GM04503 (cell line): ENCODE results near the gene INHA.

Experiments used
- DNase-seq: peaks from one replicate; pipeline ENCODE4 v3.0.0-alpha.2; 2012; ENCODE audit warnings: low read depth

INHA gene

GRCh38 chr2:219572237-219573001, at the start of gene INHA:
TSS of gene INHA (plus strand) at chr2:219572310. CDS start at chr2:219572375, 65 bp downstream.
- DNase-seq, result no peak

GRCh38 chr2:219523031-219523671, 49.0 kb upstream of the INHA start:
- no peak for DNase-seq

GRCh38 chr2:219524817-219525216, 47.3 kb upstream of the INHA start:
- DNase-seq, result no peak

- no peak for DNase-seq
These were observed 46.4 kb upstream of the INHA start for GRCh38 chr2:219525533-219526232.

GRCh38 chr2:219526320-219527075, 45.6 kb upstream of the INHA start:
- no peak for DNase-seq

- no peak for DNase-seq
These were observed 45.1 kb upstream of the INHA start for GRCh38 chr2:219527076-219527394.

GRCh38 chr2:219527472-219527871, 44.6 kb upstream of the INHA start:
- DNase-seq, result no peak

GRCh38 chr2:219530048-219530963, 41.8 kb upstream of the INHA start:
- DNase-seq, result no peak

GRCh38 chr2:219531639-219532377, 40.3 kb upstream of the INHA start:
- DNase-seq, result no peak

- DNase-seq, result no peak
These were observed 39.8 kb upstream of the INHA start for GRCh38 chr2:219532378-219532649.

GRCh38 chr2:219533930-219534661, 38.0 kb upstream of the INHA start:
- DNase-seq, result no peak

- no peak for DNase-seq
These were observed 35.7 kb upstream of the INHA start for GRCh38 chr2:219536425-219536824.

GRCh38 chr2:219536967-219537366, 35.1 kb upstream of the INHA start:
- no peak for DNase-seq

GRCh38 chr2:219537657-219538488, 34.2 kb upstream of the INHA start:
- no peak for DNase-seq

- no peak for DNase-seq
These were observed 33.6 kb upstream of the INHA start for GRCh38 chr2:219538504-219538951.

- DNase-seq, result no peak
These were observed 32.9 kb upstream of the INHA start for GRCh38 chr2:219538956-219539788.

- DNase-seq, result no peak
These were observed 32.0 kb upstream of the INHA start for GRCh38 chr2:219539926-219540678.
